Placental epithelial cell (primary cell): ENCODE results near the gene HEATR1. TPM values are rescaled to one million over a fixed set of nuclear protein-coding genes. Genes with fewer than 3 reads are reported as not detected.

ENCODE experiments used
- total RNA-seq: library from RNA; depleted of rRNA; stranded (reverse); fragments of >200 nt; gene quantifications from 2 replicates; pipeline ENCODE4 v1.2.3, GENCODE V29; 2012

Gene HEATR1
- total RNA-seq: 19.6 and 47.1 TPM in 2 replicates

GRCh38 chr1:236603991-236604904 is at the start of gene HEATR1:
Gene HEATR1, minus strand, starts transcription at chr1:236604516. Its CDS starts 421 bp downstream, at chr1:236604095.

GRCh38 chr1:236523704-236524141 is 80.6 kb downstream of the HEATR1 start, which contains the start of gene LGALS8:
Gene LGALS8, plus strand, starts transcription at chr1:236523982. Its CDS starts 2,089 bp downstream, at chr1:236526071.

Other genes starting within 250 kb of the HEATR1 start
- 2.7 and 18.7 TPM in 2 replicates for gene EDARADD, start 210.2 kb downstream of the HEATR1 start, total RNA-seq
- 37.7 and 61.1 TPM in 2 replicates for gene LGALS8, start 80.5 kb downstream of the HEATR1 start, total RNA-seq
- gene ACTN2, start 82.0 kb upstream of the HEATR1 start, total RNA-seq: 0.11 and 2.4 TPM in 2 replicates
- gene MTR, start 190.8 kb upstream of the HEATR1 start, total RNA-seq: 22.4 and 29.1 TPM in 2 replicates